GM10266 (cell line): ENCODE measurements around the gene FAHD1.

Experiments used
- DNase-seq: peaks from one replicate; pipeline ENCODE4 v3.0.0; 2012; ENCODE audit errors: extremely low spot score
- TF ChIP-seq, protein P1 (sequence below): IDR thresholded peaks from 2 replicates; pipeline ENCODE4 v1.5.1; 2012; ENCODE audit warnings: mild to moderate bottlenecking, low read depth; ENCODE audit not compliant: control insufficient read depth, insufficient read depth; ENCODE audit errors: missing control alignments

The FAHD1 gene

DNA sequence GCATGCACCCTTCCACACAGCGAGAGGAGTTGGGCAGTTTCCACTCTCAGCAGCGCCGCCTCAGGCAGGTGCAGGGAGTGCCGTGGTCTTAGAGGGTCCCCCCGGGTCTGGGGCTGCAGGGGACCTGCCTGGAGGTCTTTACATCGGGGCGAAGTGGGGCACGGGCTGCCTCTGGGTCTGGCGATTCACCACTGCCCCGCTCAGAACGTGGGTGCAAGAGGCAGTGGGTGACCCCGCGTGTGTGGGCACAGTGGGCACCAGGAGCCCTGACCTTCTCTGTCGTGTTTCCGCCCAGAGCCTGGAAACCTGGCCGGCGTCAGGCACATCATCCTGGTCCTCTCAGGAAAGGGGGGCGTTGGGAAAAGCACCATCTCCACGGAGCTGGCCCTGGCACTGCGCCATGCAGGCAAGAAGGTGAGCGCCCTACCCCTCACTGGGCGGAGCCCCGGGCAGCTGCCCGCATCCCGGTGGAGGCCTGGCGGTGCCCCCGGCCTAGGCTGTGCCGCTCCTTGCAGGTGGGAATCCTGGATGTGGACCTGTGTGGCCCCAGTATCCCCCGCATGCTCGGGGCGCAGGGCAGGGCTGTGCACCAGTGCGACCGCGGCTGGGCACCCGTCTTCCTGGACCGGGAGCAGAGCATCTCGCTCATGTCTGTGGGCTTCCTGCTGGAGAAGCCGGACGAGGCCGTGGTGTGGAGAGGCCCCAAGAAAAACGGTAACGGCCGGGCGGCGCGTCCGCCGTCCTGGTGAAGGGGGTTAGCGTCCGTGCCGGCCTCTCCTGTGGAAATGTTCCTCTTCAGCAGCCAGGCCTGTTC, 40.6 kb upstream of the FAHD1 start:
- no peak for DNase-seq
- TF ChIP-seq, protein P1, sequence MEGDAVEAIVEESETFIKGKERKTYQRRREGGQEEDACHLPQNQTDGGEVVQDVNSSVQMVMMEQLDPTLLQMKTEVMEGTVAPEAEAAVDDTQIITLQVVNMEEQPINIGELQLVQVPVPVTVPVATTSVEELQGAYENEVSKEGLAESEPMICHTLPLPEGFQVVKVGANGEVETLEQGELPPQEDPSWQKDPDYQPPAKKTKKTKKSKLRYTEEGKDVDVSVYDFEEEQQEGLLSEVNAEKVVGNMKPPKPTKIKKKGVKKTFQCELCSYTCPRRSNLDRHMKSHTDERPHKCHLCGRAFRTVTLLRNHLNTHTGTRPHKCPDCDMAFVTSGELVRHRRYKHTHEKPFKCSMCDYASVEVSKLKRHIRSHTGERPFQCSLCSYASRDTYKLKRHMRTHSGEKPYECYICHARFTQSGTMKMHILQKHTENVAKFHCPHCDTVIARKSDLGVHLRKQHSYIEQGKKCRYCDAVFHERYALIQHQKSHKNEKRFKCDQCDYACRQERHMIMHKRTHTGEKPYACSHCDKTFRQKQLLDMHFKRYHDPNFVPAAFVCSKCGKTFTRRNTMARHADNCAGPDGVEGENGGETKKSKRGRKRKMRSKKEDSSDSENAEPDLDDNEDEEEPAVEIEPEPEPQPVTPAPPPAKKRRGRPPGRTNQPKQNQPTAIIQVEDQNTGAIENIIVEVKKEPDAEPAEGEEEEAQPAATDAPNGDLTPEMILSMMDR: no peak

DNA sequence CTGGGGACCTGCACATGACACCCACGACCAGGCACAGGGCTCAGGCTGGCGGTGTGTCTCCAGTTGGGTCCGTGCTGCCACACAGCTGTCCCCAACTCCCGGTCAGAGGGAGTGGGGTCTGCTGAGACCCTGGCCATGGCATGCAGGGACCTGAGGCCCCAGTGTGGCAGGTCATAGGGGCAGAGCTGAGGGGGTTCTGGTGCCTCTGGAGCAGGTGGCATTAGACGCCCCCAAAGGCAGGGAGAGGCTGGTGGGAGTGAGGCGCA, 40.0 kb upstream of the FAHD1 start:
- TF ChIP-seq, protein P1: no peak
- DNase-seq: no peak

DNA sequence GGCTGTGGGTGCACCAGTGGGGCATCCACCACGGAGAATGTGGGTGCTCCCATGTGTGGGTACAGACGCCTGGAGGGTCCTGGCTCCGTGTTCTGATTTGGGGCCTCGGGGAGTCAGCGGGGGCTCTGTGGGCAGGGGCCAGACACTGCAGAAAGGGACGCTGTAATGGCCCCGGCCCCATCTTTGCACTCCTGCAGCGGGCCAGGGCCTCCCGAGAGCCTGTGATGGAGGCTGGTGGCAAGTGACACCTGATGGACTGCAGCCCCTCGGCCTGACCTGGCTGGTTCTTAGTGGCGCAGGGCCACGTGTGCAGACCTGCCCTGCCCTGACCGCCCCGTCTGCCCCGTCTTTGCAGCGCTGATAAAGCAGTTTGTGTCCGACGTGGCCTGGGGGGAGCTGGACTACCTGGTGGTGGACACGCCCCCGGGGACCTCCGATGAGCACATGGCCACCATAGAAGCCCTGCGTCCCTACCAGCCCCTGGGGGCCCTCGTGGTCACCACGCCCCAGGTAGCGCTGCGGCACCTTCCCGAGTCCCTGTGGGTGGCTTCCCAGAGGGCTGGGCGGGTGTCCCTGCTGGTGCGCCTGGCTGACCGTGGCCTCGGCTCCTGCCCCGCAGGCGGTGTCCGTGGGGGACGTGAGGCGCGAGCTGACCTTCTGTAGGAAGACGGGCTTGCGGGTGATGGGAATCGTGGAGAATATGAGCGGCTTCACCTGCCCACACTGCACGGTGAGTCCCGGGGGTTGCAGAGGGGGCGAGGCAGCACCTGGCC, 39.5 kb upstream of the FAHD1 start:
- TF ChIP-seq, protein P1: no peak
- DNase-seq: no peak

DNA sequence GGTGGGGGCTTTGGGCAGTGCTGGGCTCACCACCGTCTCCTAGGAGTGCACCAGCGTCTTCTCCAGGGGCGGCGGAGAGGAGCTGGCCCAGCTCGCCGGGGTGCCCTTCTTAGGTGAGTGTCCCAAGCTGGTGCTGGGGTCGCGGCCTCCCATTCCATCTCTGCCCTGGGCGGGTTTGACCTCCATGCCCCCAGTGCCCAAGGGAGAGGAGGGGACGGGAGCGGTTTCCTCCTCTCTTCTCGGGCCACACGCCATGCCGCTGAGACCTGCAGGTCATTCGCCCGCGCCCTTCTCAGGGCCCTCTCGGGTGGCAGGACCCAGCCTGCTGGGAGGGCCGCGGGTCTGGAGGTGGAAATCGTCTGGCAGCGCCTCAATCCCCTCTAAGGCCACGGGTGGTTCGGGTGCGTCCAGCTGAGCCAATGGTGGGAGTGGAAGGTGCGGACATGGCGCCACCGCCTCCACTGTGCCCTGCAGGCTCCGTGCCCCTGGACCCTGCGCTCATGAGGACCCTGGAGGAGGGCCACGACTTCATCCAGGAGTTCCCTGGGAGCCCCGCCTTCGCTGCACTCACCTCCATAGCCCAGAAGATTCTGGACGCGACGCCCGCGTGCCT, 38.8 kb upstream of the FAHD1 start:
- DNase-seq: no peak
- TF ChIP-seq, protein P1: no peak

DNA sequence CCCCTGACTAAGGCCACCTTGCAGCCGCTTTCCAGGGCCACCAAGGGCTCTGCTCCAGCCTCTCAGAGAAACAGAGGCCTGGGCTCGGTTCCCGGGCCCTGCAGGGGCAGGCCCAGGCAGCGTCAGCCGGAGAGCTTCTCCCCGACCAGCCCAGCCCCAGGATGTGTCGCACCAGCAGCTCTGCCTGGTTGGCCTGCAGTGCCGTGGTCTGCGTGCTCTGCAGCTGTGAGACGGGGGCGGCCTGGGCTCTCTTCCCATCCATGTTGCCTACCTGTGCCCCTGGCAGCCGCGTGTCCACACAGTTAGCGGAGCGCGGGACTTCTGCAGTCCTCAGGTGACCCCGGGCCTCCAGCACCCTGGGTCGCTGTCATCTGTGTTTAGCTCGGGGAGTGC, 38.3 kb upstream of the FAHD1 start:
- TF ChIP-seq, protein P1: no peak
- no peak for DNase-seq

DNA sequence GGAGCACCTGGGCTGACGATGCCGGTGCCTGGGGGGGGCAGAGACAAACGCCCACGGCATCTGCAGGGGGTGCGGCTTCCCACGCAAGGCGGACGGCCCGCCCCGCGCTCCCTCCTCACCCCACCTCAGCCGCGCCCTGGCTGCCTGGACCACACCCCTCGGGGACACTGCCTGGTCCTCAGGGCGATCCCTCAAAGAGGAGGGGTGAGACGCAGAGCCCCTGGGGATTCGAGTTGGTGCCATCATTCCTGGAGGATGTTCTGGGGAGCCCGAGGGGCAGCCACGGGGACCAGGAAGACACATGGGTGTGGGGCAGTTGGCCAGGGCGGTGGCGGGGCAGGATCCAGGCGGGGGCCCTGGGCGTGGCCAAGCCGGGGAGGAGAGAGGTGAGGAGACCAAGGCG, 37.4 kb upstream of the FAHD1 start:
- TF ChIP-seq, protein P1: no peak
- DNase-seq: no peak

DNA sequence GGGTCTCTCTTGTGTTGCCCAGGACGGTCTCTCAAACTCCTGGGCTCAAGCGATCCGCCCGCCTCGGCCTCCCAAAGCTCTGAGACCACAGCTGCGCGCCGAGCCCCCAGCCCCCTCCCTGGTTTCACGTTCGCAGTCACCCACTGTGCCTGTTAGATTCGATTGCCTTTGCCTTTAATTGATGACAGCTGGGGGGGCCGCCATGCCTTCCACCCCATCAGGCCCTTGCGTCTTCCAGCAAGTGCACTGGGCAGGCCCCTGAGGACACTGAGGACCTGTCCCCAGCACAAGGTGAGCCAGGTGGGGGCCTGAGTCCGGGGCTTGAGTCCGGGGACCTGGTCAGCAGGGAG, 36.8 kb upstream of the FAHD1 start:
- no peak for DNase-seq
- TF ChIP-seq, protein P1: no peak
